CD4-positive, alpha-beta T cell treated with Interleukin-12 subunit alpha and Interleukin-12 subunit beta, for 1 hour (primary cell): Measurements from ENCODE around the gene MRO.

Experiments
- DNase-seq: peaks from one replicate; pipeline ENCODE4 v3.0.0-alpha.2; 2020

The MRO gene

DNA sequence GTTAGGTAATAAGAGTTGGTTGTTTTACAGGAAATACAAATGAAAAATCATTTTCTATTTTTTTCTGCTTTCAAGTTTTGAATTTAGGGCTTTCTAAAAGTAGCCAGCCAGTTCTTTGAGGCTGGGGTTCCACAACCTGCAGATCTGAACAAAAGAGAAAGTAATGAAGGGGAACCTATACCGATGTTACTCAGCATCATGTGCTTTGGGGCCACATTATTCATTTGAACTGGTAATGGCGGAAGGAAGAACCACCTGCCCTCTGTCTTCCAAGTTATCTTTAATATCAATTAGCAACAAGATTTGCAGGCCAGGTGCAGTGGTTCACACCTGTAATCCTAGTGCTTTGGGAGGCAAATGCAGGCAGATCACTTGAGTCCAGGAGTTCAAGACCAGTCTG lies 12.9 kb upstream of the MRO start:
- DNase-seq = no peak

DNA sequence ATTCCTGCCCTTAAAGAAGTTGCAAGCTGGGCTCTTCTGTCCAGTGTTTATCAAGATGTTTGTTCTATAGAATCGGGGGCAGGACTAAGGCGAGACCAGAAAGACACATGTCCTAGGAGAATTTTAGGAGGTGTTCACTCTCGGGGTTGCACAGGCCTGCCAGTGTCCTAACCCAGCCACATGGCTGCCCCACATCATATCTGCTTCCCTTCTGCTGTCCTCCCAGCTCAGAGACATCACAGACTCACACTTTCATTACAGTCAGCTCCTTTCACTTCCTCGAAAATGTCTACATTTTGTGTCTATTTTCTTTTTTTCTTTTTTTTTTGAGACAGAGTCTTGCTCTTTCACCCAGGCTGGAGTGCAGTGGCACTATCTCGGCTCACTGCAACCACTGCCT lies 10.7 kb upstream of the MRO start:
- no peak for DNase-seq

DNA sequence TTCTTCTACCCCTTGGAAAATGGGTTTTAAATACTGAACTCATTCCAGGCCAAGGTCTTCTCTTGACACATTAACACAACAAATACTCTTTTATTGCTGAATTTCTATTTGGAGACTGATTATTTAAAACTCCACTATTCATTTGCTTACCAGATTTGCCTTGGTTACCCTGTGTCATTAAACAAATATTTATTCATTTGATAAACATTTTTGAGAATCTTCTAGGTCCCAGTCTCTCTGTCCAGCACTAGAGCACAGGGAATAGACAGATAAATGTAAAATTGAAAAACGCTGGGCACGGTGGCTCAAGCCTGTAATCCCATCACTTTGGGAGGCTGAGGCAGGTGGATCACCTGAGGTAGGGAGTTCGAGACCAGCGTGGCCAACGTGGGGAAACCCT lies 9.8 kb upstream of the MRO start:
- no peak for DNase-seq

DNA sequence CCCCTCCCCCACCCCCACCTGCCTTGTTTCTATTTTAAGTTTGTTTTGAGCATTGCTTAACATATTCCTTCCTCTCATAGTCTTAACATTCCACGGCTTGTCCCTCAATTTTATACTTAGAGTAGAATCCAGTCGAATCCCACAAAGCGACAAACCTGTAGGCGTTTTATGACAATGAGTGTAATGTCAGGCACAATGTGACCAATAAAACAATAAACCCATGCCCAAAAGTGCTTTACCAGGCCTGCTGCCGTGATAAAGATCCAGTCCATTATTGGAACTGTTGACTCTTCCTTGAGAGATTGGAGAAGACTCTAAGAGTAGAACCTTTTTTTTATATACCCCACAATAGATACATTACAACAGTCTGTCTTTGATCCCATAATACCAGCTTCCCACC lies 6.2 kb upstream of the MRO start:
- no peak for DNase-seq

DNA sequence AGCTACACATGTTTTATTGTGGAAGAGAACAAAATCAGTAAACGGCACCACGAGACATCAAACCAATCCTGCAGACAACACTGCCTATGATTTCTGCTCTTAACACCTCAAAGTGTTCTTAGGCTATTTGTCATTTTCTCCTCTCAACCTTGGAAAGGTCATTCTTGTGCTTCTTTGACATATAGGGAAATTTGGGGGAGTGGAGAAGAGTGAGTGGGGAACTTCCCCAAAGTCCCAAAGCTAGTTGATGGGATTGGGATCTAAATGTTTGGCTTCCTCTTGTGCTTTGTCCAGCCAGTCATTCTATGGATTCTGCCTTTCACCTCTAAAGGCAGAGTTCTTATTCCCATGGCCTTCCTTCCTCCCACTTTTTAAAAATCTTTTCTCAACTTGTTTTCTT lies 5.8 kb upstream of the MRO start:
- no peak for DNase-seq

DNA sequence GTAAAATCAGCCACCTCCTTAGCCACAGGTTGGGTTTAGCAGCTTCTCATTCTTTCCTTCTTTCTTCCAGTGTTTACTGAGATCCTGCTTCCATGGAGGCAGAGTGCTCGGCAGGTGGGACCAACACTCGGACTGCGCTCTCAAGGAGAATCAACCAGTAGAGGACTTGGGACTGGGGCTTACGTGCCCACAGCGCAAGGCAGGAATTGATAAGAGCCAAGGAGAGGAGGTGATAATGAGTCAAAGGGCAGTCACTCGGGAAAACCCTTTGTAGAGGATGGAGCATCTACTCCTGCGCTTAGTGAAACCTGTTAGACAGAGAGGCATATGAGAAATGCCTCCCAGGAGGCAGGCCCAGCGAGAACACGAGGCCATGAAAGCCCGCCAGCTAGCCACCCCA lies 2.9 kb upstream of the MRO start:
- no peak for DNase-seq

DNA sequence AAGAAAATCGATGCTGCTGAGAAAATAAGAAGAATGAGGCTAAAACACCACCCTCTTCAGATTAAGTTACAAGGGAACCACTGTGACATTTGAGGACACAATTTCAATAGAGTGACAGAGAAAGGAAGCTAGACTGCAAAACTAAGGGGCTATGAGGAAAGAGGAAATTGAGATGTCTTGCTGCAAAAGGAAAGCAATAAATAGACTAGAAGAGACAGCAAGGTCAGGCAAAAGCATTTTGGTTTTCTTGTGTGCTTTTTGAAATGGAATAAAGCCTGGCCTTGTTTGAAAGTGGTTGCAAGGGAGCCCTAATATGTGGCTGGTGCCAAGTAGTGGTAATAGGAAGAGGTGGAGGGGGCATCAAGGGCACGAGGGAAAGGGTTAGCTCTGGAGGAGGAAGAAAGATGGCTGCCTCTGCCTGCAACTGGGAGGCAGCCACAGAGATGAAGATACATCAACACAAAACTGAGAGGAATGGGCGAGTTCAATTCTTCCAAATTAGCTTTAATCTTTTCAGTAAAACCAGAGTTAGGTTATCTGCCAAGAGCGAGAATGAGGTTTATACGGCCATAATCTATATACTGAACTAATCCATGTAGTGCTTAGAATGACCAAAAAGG lies 1.2 kb upstream of the MRO start:
- DNase-seq = no peak

DNA sequence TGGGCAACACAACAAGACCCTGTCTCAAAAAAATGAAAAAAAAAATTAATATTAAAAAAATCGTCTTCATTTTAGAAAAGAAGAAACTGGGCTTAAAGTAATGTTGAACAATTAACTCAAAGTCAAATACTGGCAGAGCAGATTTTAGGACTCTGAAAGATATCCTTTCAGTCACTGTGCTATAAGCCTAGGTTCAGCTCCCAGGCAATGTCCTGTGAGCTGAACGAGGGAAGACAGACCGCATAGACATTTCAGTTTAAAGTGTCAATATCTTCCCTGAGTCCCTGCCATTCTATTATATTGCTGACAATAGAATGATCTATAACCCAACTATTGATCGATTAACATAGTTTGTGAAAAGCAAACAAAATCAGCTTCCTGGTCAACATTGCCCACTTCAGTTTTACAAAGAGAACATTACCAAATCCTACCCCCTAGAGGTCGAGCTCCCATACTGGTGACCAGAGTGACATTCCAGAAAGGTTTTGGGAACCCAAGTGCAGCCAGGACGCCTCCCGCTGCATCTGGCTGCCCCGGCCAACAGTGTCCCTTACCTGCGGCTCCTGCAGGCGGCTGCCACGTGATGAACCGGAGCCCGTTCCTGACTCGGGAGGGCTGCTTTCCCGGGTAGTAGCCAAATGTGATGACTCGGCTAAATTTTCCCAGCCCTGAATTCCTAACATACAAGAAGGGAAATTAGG lies 639 bp downstream of the MRO start:
- no peak for DNase-seq

DNA sequence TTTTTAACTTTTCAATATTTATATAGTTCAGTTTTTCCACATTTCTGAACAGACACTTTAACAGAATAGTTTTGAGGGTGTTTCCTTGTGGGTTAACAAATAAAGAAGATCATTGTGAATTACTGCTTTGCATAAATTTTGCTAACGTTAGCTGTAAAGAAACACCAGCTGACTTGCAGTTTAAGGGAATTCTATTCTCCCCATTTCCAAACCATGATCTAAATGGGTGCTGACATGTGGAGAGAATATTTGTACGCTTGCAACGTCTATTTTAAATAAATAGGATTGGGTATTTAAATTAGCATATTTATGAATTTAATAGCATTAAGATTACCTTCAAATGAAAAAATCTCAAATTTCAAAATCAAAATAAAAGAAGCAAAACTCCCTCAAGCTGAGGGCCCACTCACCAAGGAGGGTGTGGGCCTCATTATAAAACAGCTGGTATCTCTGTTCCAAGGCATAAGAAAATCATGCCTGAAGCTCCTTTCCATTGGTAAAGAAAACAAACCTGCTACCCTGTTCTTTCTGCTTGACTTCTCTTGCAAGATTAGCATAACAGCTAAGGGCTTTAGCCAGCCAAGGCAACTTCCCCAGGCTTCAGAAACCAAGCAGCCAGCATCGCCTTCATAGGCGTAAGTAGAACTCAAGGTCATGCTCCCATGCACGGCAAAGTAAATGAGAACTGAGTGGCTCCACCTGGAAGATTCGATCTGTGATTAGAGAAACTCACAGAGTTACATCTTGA lies 3.2 kb downstream of the MRO start:
- no peak for DNase-seq

DNA sequence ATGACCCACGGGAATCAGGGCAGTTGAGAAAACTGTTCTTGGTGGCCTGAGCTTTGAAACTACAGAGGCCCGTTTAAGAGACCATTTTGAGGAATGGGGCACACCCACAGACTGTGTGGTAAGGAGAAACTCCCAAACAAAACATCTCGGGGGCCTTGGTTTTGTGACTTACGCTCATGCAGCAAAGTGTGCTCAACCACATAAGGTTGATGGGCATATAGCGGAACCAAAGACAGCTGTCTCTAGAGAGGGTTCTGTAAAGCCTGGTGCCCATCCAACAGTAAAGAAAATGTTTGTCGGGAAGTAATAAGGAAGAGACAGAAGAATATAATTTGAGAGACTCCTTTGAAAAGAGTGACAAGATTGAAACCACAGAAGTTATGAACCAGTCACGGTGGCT lies 5.4 kb downstream of the MRO start:
- DNase-seq = no peak

DNA sequence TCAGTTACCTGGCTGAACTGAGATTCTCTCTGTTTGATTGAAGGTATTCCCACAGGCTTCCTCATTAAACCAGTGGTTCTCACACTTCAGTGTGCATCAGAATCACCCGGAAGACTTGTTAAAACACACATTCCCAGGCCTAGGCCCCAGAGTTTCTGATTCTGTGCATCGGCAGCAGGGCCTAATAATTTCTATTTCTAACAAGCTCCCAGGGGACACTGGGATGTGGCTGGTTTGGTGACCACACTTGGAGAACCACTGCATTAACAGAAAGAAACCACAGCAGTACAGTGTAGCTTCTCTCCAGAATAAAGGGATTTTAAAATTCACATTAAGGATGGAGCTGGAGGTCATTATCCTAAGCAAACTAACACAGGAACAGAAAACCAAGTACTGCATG lies 6.5 kb downstream of the MRO start:
- no peak for DNase-seq

DNA sequence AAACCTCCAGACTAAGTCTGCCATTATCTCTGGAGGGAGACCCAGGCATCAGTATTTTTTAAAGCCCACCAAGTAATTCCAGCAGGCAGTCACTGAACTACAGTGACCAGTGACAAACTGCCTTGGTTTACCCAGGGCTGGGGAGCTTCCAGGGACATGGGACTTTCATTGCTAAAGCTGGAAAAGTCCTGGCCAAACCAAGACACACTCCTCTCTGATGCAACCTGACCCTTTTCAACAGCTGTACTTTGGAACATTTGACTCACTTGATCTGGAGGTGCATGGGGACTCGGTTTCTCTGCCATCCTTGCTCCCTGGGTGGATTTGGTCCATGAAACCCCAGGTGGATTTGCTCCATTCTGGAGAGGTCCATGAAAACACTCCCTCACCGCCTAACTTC lies 7.0 kb downstream of the MRO start:
- DNase-seq = no peak

DNA sequence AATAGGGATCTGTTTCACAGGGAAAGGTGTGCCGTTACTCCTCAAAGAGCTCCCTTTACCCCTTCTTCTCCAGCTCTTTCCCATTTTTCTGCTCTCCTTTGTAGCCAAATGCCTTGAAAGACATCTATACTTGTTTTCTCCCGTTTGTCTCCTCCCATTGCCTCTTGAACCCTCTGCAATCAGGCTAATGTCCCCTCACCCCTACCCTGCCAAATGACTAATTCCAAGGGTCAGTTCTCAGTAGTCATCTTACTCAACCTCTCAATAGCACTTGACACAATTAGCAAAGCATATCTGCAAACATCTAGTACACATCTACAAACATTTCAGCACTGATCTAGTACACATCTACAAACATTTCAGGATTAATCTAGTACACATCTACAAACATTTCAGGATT lies 12.6 kb downstream of the MRO start:
- DNase-seq = no peak

DNA sequence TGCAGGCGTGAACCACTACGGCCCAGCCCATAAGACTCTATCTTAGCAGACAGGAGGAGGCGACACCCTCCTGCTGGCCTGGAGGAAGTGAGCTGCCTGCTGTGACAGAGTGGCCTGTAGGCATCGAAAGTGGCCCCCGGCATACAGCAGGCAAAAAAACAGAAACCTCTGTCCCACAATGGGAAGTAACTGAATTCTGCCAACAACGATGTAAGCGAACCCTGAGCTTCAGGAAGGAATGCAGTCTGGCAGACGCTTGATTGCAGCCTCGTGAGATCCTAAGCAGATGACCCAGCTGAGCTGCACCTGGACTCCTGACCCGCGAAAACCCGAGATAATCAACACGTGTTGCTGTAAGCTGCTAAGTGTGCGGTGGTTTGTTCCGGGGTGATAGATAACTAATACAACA lies 13.6 kb downstream of the MRO start:
- peak; percentile 3 for DNase-seq

DNA sequence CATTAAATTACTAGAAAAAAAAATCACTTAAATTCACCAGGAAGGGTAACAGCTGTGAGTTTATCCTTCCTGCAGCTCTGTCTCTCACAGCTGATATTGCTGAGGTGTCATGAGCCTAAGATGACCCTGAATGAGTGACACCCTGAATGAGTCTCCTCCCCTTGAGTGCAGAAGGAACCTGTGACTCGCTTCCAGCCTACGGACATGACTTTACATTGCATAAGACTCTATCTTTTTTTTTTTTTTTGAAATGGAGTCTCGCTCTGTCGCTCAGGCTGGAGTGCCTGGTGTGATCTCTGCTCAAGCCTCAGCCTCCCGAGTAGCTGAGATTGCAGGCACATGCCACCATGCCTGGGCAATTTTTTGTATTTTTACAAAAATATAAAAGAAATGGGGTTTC lies 14.1 kb downstream of the MRO start:
- no peak for DNase-seq

DNA sequence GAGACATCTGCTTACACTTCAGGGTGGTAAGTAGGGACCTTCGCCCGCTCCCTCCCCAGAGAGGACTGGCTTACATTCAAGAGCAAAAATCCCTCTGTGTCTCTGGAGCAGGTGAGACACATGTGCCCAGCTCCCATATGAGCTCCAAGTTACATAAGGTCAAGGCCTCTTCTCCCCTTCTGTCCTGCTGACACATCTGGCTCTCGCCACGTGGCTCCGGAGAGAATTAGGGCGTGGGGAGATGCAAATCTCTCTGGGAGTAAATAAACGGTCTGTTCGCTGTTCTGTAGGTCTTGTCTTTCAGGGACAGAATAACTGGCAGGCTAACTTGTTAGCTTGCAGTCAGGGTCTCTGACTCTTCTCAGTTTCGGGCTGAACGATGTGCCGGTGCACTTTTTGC lies 16.2 kb downstream of the MRO start:
- DNase-seq = no peak

DNA sequence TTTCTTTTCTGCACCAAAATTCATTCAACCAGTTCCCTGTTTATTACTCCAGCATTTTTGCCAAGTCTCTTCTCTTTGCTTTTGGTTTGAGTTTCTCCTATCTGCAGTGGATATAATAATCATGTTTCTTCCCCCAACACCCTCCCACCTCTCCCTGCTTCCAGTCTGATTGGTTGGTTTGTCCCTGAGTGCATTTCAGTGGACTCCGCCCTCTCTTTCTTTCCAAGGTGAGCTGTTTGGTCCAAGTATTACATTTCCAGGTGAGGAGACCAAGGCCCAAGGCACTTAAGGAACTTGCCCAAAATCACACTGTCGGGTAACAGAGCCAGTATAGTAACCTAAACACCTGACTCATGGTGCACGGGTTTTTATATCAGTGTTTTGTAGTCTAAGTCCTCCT lies 17.7 kb downstream of the MRO start:
- no peak for DNase-seq

DNA sequence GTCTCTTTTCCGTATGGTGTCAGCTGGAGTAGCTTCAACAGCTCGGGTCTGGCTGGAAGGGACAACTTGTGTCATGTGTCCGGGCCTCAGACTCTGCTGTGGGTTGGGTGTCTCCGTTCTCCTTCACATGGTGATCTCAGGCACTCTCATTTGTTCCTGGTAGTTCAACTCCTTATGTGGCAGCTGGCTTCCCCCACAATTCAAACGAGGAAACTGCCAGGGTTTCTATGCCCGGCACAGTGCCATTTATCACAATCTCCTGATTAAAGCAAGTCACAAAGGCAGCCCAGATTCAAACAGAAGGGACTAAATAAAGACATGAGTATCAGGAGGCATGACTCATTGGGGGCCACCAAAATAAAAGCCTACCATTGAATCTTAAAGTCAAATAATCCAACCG lies 22.7 kb downstream of the MRO start:
- DNase-seq = no peak

DNA sequence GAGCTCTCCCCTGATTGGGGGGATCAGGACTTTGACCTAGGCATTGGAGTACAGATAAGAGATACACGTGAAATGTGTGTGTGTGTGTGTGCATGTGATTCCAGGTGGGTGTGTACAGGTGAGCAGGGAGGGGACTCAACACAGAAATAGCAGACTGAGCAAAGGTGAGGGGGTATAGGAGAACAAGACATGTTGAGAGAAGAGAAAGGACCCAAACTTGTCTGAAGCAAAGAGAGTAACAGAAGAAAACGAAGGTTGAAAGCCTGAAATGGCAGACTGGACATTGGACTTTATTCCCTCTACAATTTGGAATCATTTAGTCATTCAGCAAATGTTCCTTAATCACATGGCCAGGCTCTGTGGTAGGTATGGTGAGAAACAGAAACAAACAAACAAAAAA lies 23.3 kb downstream of the MRO start:
- no peak for DNase-seq

DNA sequence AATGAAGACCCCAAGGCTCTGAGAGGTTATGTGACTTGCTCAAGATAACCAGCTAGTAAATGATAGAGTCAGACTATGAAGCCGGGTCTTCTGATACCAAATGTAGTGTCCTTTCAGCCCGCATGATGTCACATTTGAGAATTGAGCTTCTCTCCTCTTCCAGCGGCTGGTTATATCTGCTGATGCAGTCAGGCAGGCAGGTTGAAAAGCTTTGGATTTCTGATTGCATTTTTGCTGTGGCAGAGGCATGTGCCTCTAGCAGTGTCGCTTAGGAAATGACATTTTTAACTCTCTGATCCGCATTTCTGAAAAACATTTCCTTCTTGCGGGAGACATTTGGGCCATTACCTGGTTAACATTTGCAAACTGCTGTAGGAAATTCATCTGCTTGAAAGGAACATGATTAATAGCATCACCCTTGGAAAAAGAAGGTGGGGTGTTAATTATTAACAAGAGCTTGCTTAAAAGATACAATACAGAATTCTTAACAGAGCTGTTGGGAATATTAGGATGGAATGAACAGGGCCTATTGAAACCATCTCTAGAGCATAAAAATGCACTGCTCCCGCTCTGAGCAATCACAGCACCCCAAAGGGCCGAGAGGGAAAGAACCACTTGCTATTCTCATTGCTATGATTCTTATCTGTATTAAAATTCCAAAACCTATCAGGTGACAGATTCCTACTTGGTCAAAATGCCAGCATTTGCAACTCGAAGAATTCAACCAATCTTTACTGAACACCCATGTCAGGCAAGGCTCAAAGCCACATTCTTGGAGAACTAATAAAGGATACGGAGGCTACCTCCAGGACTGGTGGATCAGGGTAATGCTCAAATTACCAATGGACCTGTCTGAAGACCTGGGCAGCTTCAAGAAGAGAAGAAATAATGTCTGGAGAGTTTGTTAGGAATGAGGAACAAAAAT lies 25.9 kb downstream of the MRO start:
- DNase-seq = no peak

DNA sequence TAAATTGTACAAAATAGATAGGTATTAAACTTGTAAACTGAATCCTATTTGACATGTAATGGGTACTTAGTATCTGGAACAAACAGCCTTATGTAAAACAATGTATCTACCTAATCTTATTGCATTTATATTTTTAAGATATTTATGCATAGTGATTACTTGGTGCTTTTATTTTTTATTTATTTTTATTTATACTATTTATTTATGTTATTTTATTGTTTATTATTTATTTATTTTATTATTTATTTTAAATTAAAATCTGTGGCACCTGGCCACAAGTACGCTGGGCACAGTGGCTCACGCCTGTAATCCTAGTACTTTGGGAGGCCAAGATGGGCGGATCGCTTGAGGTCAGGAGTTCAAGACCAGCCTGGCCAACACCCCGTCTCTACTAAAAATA lies 26.9 kb downstream of the MRO start:
- no peak for DNase-seq

DNA sequence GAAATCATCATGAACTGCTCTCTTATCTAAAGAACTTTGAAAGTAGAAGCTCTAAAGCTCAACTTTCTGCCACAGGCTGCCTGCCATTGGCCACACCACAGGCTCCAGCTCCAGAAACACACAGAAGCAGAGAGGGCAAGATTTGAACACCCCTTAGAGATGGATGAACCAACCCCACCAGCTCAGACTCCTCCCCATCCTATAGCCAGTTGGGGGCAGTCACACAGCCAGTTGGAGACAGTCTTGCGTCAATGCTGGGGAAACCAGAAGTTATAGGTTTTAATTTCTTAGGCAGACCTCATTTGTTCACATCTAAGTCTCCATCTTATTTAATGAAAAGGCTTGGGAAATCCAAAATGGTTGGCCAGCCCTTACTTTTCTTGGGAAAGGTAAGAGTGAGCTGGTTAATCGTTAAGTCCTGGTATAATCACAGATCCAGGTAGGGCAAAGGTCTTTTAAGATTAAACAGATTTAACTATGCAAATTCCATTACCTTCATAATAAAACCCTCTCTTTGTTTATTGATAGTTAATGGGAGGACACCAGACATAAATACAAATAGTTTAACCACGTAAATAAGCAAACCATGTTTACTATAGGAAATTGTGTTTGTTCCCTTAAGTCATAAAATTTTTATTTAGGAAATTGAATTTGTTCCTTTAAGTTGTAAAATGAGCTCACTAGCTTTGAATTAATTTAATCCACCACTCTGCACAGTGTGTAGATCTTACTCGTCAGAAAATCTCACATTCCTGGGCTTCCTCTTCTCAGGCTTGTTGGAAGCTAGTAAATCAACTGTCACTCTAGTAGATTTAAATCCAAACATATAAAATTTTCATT lies 28.0 kb downstream of the MRO start:
- no peak for DNase-seq

DNA sequence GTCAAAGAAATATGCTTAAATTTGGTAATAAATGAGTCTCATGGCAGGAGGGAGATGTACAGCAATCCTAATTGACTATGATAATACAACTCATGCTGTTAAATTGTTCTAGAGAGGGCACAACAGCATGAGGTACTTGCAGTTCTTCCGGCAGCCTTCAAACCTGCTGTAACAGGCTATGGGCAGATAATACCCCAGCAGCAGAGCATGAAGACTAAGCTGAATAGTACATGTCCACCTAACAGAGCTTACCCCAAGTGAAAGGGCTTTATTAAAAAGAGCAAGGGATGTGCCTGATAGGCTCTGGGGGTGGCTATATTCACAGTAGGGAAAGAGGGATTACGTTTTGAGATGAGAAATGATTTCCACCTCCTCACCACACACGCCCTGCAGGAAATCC lies 28.9 kb downstream of the MRO start:
- no peak for DNase-seq
